Fibroblast of lung (primary cell): Measurements from ENCODE around the gene PAIP2. TPM values are rescaled to one million over a fixed set of nuclear protein-coding genes. Genes with fewer than 3 reads are reported as not detected.

Experiments
- DNase-seq, 2 donors: peaks; one replicate each; pipeline versions ENCODE4 v3.0.0 to v3.0.0-alpha.2; 2010; ENCODE audit warnings: low read depth in 2 of 2
- H2AFZ ChIP-seq: 2 replicates; pipeline ENCODE4 v1.5.1; 2012; ENCODE audit warnings: low read length, control low read depth, inconsistent platforms
- H3K27ac ChIP-seq: 2 replicates; pipeline ENCODE4 v1.5.1; 2011; ENCODE audit warnings: low read length, control low read depth; ENCODE audit not compliant: insufficient read depth
- H3K27me3 ChIP-seq: 2 replicates; pipeline ENCODE4 v1.5.1; 2011; ENCODE audit warnings: mild to moderate bottlenecking, low read length; ENCODE audit not compliant: control insufficient read depth, insufficient read depth
- H3K36me3 ChIP-seq: 2 replicates; pipeline ENCODE4 v1.5.1; 2011; ENCODE audit warnings: low read length; ENCODE audit not compliant: control insufficient read depth, insufficient read depth
- H3K4me1 ChIP-seq: 2 replicates; pipeline ENCODE4 v1.5.1; 2011; ENCODE audit warnings: low read length; ENCODE audit not compliant: control insufficient read depth, insufficient read depth; ENCODE audit errors: extremely low read depth
- H3K4me2 ChIP-seq: 2 replicates; pipeline ENCODE4 v1.5.1; 2011; ENCODE audit warnings: low read length, control low read depth; ENCODE audit not compliant: insufficient read depth; ENCODE audit errors: extremely low read depth
- H3K4me3 ChIP-seq, 4 experiments: fragments of 200-600 bp in 1 of 4; sonication (generic) in 1 of 4; replicated peaks in 1 of 4; 2 replicates each; pipeline ENCODE4 v1.5.1; 2011 to 2016; ENCODE audit warnings: low read length in 4 of 4, low read depth in 3 of 4, mild to moderate bottlenecking in 3 of 4, control low read depth in 2 of 4, inconsistent platforms in 1 of 4, mixed read lengths in 1 of 4; ENCODE audit not compliant: insufficient read depth in 1 of 4; ENCODE audit errors: control extremely low read depth in 1 of 4
- H3K79me2 ChIP-seq: 2 replicates; pipeline ENCODE4 v1.5.1; 2012; ENCODE audit warnings: mild to moderate bottlenecking, low read length, inconsistent platforms; ENCODE audit not compliant: control insufficient read depth, insufficient read depth
- H3K9ac ChIP-seq: 2 replicates; pipeline ENCODE4 v1.5.1; 2011; ENCODE audit warnings: mild to moderate bottlenecking, low read length, control low read depth; ENCODE audit not compliant: insufficient read depth
- H3K9me3 ChIP-seq: 2 replicates; pipeline ENCODE4 v1.5.1; 2012; ENCODE audit warnings: low read depth, low read length; ENCODE audit not compliant: control insufficient read depth, insufficient read depth
- H4K20me1 ChIP-seq: 2 replicates; pipeline ENCODE4 v1.5.1; 2011; ENCODE audit warnings: low read length; ENCODE audit not compliant: control insufficient read depth, insufficient read depth; ENCODE audit errors: extremely low read depth
- CTCF ChIP-seq, 2 donors: IDR thresholded peaks in 1 of 2; conservative IDR thresholded peaks in 1 of 2; 1 replicate in 1 of 2; 2 replicates in 1 of 2; pipeline ENCODE4 v1.5.1; 2011 to 2012; ENCODE audit warnings: low read length in 2 of 2, control low read depth in 1 of 2, inconsistent platforms in 1 of 2, low read depth in 1 of 2, mild to moderate bottlenecking in 1 of 2
- EZH2 ChIP-seq: IDR thresholded peaks from 2 replicates; pipeline ENCODE4 v1.5.1; 2012; ENCODE audit warnings: low read length, control low read depth, mild to moderate bottlenecking; ENCODE audit errors: missing control alignments
- polyA plus RNA-seq, 2 donors: library from polyadenylated mRNA; depleted of rRNA in 1 of 2; stranded (reverse) in 1 of 2; unstranded in 1 of 2; fragments of >200 nt; gene quantifications; 2 replicates each; pipeline ENCODE4 v1.2.1, GENCODE V29; 2011 to 2012; ENCODE audit warnings: missing spikeins in 1 of 2
- total RNA-seq: library from RNA; depleted of rRNA; stranded (reverse); fragments of >200 nt; gene quantifications from 2 replicates; pipeline ENCODE4 v1.2.1, GENCODE V29; 2014

Gene PAIP2
- total and polyA plus RNA-seq, 2 donors (not counting 1 experiment from before 2014, with no cell fraction given): 59.0 to 105 TPM

- H3K27ac ChIP-seq: no peak within 1 kb of the TSS
- H3K4me3 ChIP-seq: peak within 1 kb of the TSS; percentile 21 to 51 (median 38)
- H4K20me1 ChIP-seq: no peaks in the 10 kb centered on the region
- TF ChIP-seq EZH2 (no peak), CTCF (conservative IDR thresholded peaks at IDR 0.05 in 1 of 2, IDR thresholded peaks at IDR 0.05 in 1 of 2; ENCODE audit: low read depth in 1 of 2, low read length in 2 of 2) (no peak)
- peak within 1 kb of the TSS; percentile 41 for H3K9ac ChIP-seq
- H3K36me3 ChIP-seq: no peaks in the 10 kb centered on the region
- H3K9me3 ChIP-seq: no peaks in the 10 kb centered on the region
- DNase-seq: no peak
- no peaks in the 10 kb centered on the region for H3K79me2 ChIP-seq
- peak within 1 kb of the TSS; percentile 15 for H2AFZ ChIP-seq
- peak within 1 kb of the TSS; percentile 25 for H3K4me2 ChIP-seq
- H3K4me1 ChIP-seq: peaks cover 8% of the 10 kb centered on the region
- H3K27me3 ChIP-seq: peaks cover 11% of the 10 kb centered on the region
These were observed 53.3 kb downstream of the PAIP2 start, which contains the start of gene PROB1 for GRCh38 chr5:139394654-139395566. TSS of gene PROB1 (minus strand) at chr5:139395104. CDS start at chr5:139395081, 23 bp downstream.

GRCh38 chr5:139395844-139396640, 54.4 kb downstream of the PAIP2 start:
- Histone ChIP-seq H3K27me3 (peaks cover 11% of the 10 kb centered on the region), H2AFZ (no peak overlapping the region), H3K79me2 (no peaks in the 10 kb centered on the region), H3K27ac (no peak overlapping the region), H3K9ac (no peak overlapping the region), H4K20me1 (no peaks in the 10 kb centered on the region), H3K36me3 (no peaks in the 10 kb centered on the region), H3K4me1 (peaks cover 8% of the 10 kb centered on the region), H3K9me3 (no peaks in the 10 kb centered on the region), H3K4me3 (no peak overlapping the region), H3K4me2 (no peak overlapping the region)
- TF ChIP-seq CTCF (conservative IDR thresholded peaks at IDR 0.05 in 1 of 2, IDR thresholded peaks at IDR 0.05 in 1 of 2; ENCODE audit: low read depth in 1 of 2, low read length in 2 of 2) (no peak), EZH2 (no peak)
- no peak for DNase-seq

DNA sequence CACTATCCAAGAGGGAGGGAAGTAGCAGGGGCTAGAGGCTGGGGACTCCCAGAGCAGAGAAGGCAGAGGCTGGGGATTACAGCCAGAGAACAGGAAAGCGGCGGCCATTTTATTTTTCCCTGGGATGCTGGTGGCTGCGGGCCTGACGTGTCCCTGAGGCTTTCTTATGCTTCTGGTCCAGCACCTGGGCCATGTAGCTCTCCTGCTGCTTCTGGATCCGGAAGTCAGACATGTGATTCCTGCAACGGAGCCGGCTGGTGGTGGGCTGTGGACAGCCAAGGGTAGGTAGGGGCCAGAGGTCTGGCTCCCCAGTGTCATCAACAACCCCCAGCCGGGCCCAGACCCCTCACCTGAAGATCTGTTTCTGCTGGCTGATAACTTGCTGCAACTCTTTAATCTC, 55.0 kb downstream of the PAIP2 start:
- Histone ChIP-seq H3K27me3 (peaks cover 11% of the 10 kb centered on the region), H3K4me1 (peaks cover 8% of the 10 kb centered on the region), H3K9me3 (no peaks in the 10 kb centered on the region), H4K20me1 (no peaks in the 10 kb centered on the region), H3K27ac (no peak overlapping the region), H3K36me3 (no peaks in the 10 kb centered on the region), H3K9ac (no peak overlapping the region), H3K79me2 (no peaks in the 10 kb centered on the region), H3K4me3 (no peak overlapping the region), H2AFZ (no peak overlapping the region), H3K4me2 (no peak overlapping the region)
- TF ChIP-seq CTCF (conservative IDR thresholded peaks at IDR 0.05 in 1 of 2, IDR thresholded peaks at IDR 0.05 in 1 of 2; ENCODE audit: low read depth in 1 of 2, low read length in 2 of 2): no peak
- no peak for TF ChIP-seq EZH2
- no peak for DNase-seq
